Measurements from ENCODE around the gene TSPAN31.

TSPAN31 gene

DNA sequence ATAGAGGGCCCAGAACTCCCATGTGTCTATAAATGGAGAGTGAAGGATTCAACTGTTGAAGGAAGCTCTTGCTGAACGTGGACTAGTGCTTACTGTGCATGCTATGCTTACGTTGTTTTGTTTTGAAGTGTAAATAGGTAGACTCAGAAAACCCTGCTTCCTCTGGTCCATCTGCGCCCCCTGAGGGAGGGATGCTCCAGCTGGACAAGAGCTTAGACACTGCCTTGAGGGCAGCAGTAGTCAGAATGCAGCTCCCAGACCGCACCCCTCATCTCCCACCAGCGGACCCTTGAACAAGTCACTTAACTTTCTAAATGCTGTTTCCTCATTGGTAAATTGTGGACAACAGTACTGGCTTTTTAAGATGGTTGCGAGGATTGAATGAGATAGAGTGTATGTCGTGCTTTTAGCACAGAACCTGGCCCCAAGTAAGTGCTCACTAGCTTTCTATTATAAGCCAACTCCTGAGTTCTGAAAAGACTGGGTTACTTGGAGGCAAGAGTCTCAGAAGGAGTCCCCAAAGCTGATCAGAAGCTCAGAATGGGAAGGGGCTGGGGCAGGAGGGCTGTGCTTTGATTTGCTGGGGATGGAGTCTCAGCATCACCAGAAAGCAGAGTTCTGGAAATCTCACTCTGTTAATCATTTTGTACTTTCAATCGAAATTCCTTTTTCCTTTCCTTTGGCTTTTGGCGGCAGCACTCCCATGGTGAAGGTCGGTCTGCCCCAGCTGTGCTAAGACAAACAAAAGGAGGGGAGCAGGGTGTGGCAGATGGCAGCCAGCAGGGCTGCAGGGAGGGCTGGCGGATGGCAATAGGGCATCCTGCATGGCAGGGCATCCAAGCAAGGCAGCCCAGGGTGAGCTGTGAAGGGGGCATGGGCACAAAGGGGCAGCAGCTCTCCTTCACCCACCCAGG is 21.9 kb upstream of the TSPAN31 start:
- DNase-seq (ENCODE audit: low read depth): no peak

DNA sequence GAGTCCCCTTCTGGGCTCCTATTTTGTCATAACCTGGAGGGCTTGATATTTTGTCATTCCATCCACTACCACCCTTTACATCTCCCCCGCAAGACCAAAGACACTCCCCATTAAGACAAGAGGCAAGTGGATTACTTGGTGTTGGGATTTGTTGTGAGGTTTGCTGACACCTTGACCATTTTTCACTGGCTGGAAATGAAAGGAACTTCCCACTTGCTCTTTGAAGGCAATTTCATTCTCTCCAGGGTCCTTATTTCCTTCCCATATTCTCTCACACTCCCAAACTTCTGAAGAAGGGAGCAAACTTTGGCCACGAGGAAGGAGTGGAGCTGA is 21.2 kb upstream of the TSPAN31 start:
- no peak for DNase-seq (ENCODE audit: low read depth)

DNA sequence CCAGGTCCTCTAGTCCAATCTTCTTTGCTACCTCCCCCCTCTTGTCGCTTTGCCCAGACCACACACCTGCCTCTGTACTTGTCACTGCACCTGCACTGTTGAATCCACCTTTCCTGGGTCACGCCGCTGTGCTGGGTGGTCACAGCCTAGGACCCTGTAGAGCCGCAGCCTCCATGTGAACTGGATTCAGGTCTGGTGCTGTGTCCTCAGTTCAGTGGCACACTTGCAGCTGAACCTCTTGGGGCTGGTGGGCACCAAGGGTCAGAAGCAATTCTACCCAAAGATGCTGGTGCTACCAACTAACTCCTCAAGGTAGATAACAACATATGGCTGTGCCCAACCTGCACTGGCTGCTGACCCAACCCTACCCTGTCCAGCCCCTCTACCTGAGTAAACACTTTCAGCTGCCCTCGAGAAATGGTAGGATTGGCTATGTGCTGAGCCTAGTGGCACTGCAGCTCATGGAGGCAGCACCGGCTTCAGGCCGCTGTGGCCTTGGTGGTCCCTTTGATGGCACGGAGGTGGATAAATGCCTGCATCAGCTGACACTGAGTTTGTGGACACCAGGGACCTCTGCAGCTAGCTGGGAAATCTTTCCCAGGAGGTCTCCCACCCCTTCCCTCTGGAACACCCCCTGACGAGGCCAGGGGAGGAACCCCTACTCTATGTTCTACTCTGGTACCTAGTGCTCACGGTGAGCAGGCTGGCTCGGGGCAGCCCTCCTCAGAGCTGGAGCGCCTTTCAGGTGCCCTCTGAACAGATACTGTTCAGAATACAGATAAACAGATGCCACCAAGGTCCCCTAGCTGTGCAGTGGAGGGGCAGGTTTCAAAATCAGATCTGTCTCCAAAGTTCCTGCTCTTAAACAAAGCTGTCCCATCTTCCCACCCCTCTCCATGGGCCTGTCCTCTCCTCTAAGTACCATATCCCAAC is 20.6 kb upstream of the TSPAN31 start:
- DNase-seq (ENCODE audit: low read depth): no peak

- DNase-seq (ENCODE audit: low read depth): no peak
Observed at GRCh38 chr12:57724936-57725740, 19.7 kb upstream of the TSPAN31 start.

DNA sequence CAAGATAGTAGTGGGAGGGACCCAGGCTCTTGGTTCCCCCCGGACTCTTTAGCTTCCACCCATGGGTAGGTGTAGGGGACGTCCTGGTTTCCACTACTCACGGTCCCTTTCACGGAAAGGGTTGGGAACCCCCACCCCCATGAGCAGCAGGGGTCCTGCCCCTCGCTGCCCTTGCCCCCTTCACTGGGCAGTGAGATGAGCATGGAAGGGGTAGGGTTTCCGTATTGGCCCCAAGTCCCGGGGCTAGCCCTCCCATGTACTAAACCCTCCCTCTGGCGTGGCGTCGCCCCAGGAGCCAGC is 19.0 kb upstream of the TSPAN31 start:
- no peak for DNase-seq (ENCODE audit: low read depth)

DNA sequence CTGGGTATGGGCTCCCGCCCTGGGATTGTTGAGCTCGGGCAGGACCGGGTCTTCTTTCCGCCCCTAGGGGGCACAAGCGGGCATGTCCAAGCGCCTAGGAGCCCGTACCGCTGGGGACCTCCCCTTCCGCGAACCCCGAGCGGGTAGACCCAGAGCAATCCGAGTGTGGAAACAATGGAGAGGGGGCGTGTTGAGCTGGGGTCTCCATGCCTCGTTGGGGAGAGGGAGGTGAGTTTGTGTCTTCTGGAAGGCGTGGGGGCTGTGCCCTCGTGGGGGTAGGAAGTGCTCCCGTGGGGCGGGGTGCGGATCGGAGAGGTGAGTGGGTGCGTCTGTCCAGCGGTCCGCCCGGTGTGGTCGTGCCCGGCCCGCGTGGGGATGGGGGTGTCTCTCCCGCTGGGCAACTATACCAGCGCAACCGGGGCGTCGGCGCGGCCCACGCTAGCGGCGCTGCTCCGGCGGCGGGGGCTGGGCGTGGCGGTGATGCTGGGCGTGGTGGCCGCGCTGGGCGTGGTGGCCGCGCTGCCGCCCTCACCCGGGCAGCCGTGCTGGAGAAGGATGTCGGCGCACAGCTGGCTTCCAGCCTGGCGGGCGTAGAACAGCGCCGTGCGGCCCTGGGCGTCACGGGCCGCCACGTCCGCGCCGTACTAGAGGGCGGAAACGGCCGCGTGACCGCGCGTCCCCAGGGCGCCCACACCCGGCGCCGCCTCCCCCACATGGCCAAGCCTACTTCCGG is 18.5 kb upstream of the TSPAN31 start:
- DNase-seq (ENCODE audit: low read depth): peak; percentile 19

DNA sequence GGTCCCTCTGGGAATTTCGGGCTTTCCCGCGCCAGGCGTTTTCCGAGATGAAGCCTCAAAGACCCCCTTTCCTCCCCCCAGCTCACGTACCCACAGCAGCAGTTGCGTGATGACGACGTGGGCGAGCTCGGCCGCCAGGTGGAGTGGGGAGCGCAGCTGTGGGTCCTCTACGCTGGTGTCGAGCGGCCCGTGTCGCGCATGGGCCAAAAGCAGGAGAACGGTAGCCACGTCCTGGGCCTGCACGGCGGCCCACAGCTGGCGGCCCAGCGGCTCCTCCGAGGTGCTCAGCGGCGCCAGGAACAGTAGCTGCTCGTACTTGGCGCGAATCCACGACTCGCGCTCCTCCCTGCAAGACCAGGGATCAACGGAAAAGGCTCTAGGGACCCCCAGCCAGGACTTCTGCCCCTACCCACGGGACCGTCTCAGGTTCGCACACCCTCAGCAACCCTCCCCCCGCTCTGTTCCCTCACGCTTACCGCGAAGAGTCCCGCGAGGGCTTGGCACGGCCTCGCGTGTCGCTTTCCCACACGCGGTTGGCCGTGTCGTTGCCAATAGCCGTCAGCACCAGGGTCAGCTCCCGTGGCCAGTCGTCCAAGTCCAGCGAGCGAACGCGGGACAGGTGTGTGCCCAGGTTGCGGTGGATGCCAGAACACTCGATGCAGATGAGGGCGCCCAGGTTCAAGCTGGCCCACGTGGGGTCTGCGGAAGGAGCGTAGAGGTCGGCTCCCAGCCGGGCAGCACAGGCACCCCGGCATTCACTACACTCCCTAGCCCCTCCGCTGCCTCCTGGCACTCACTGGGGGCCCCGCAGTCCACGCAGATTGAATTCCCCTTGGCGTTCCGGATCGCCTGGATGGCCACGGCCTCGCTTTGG is 17.7 kb upstream of the TSPAN31 start:
- DNase-seq (ENCODE audit: low read depth): no peak

DNA sequence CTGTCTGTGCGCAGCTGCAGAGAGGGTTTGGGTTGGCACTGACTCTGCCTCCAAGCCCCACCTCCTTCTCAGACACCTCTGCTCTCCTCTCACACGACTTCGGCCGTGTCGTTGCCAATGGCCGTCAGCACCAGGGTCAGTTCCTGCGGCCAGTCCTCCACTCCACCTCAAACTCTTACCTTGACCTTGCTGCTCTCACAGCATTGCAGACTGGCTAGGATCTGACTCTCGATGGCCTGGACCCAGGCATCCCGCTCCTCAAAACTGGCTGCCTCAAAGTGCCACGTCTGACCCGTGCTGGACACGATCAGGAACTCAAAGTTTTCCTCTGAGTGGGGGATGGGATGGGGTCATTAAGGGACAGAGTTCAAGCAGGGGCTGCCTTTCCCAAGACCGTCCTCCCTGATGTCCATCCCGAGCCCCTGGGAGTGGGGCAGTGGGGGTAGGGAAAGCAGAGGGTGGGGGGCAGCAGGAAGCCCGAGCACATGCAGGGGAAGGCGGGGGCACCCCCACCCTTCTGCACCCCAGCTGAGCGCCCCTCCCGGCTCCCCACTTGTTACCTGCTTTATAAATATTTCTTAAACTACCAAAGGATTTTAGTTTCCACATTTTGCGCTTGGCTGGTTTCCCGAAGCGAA is 17.0 kb upstream of the TSPAN31 start:
- DNase-seq (ENCODE audit: low read depth): no peak

- no peak for DNase-seq (ENCODE audit: low read depth)
Observed at GRCh38 chr12:57729321-57729844, 15.5 kb upstream of the TSPAN31 start.

GRCh38 chr12:57730336-57731067 is 14.3 kb upstream of the TSPAN31 start:
- no peak for DNase-seq (ENCODE audit: low read depth)

GRCh38 chr12:57731411-57732080 is 13.3 kb upstream of the TSPAN31 start:
- DNase-seq (ENCODE audit: low read depth): no peak

DNA sequence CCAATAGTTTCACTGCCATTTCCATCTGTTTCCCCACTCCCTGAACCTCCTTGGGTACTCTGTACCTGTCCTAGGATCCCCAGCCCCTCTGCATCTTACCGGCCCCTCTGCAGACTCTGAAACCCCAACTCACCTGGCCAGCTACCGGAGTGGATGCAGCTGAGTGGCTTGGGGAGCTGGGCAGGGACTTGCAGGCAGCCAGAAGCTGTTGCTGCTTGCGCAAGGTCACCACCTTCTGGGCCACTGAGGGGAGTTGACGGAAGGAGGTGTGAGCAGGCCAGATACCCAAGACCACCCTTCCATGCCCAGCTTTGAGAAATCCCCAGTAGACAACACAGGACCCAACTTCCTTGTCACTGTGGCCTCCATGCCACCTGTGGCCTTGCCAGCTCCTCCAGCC is 12.6 kb upstream of the TSPAN31 start:
- no peak for DNase-seq (ENCODE audit: low read depth)

GRCh38 chr12:57732726-57733593 is 11.9 kb upstream of the TSPAN31 start:
- DNase-seq (ENCODE audit: low read depth): no peak

DNA sequence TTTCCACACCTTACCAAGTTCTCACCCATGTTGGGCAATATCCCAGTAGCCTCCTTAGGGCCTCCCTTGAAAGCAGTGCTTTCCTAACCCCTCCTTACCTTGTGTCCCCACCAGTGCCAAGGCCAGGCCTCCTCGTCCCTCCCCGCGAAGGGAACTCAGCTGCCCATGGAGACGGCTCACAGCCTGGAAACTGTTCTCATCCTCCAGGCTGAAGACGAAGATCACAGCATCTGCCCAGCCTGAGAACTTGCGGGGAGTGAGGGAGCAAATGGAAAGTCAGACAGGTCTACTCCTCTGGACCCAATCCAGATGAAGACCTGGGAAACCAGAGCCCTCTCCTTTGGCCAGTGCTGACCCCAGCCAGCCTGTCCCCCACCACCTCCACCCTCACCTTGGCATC is 10.9 kb upstream of the TSPAN31 start:
- no peak for DNase-seq (ENCODE audit: low read depth)

DNA sequence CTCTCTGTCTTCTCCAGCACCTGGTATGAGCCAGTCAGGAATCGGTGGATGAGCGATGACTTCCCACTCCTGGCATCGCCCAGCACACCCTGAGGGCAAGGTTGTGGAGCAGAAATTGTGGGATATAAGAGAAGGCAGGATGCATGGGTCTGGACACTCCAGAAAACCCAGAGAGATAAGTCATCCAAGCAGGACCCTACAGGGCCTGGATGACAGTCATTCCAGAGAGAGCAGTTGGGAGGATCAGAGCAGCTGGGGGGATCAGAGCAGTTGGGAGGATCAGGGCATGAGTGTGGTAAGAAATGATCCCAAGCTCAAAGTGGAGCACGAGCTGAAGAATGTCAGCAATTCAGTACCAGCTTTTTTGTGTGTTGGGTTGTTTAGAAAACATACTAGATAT is 10.2 kb upstream of the TSPAN31 start:
- DNase-seq (ENCODE audit: low read depth): no peak

GRCh38 chr12:57735198-57735855 is 9.5 kb upstream of the TSPAN31 start:
- DNase-seq (ENCODE audit: low read depth): no peak
